ENCODE results near the gene DENND5A.
"Not testable (repeated sequence)": the region's sequence is repeated elsewhere in the genome, so short reads cannot be mapped to it uniquely, and the experiment has no call there.

Gene DENND5A

DNA sequence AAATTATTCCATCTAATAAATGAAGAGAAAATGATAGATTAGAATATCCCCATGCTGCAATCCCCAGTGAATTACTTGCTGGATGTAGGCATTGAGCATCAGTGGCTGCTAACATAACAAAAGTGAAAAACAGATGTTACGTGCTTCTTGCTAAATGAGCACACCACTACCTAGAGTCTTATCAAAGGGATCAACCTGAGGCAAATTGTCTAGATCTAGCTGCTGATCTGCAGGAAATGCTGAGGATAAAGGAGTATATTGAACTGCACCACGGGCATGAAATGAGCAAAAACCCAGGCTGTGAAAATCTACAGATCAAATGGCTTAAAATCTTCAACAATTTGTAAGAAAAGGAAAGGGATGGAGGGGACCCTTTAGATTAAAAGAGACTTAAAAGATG lies 128.4 kb downstream of the DENND5A start:
- no peak for DNase-seq

GRCh38 chr11:9133956-9134355 lies 131.2 kb downstream of the DENND5A start:
- no peak for DNase-seq

DNA sequence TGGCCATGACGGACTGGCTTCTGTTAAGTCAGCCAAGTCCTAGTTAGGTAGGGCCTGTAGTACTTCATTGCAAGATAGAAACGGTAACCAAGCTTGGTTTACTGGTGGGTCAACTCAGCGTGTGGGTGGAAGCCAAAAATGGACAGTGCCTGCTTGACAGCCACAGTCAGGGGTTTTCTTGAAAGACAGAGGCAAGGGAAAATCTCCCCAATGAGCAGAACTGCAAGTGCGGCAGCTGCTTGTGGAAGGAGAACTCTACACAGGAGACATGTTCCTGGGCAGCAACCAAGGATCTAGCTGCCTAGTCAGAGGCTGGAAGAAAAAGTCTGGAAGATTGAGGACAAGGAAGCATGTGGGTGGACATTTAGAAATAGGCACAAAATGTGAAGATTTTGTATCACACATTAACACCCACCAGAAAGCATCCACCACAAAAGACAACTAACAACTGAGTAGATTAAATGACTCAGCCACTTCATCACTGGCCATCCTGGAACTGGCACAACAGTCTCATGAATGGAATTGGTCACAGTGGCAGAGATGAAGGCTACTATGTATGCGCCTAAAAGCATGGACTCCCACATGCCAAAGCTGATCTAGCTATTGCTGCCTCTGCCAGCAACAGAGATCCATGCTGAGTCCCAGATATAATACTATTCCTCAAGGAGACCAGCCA lies 132.8 kb downstream of the DENND5A start:
- DNase-seq = no peak

- DNase-seq = no peak
These were observed 134.9 kb downstream of the DENND5A start for GRCh38 chr11:9130297-9130696.

GRCh38 chr11:9126636-9127035 lies 138.5 kb downstream of the DENND5A start:
- no peak for DNase-seq

DNA sequence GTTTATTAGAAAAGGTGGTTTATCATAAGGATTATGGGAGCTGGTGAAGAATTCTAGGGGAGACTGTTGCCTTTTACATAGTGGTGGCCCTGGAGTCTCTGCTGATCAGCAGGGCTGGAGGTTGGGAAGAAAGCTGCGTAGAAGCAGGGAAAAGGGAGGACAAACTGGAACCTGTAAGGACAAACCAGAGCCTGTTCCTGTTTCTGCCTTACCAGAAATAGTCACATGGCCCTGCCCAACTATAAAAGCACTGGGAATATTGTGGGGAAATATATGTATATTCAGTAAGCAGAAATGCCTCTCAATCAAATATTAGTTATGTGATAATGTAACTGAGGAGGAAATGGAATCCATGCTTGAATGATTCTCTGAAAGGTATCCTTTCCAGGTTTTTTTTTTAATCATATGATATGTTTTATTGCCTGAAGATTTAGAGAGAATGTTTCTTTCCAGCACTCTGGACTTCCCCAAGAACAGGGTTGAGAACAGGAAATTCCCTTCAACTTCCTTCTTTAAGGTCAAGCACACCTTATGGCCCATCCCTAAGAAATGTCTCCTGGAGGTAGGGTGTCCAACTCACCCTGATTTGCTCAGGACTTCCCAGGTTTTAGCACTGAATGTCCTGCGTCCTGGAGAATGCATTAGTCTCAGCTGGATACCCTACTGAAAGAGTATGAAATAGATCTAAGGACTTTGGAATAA lies 139.8 kb downstream of the DENND5A start:
- DNase-seq = no peak

DNA sequence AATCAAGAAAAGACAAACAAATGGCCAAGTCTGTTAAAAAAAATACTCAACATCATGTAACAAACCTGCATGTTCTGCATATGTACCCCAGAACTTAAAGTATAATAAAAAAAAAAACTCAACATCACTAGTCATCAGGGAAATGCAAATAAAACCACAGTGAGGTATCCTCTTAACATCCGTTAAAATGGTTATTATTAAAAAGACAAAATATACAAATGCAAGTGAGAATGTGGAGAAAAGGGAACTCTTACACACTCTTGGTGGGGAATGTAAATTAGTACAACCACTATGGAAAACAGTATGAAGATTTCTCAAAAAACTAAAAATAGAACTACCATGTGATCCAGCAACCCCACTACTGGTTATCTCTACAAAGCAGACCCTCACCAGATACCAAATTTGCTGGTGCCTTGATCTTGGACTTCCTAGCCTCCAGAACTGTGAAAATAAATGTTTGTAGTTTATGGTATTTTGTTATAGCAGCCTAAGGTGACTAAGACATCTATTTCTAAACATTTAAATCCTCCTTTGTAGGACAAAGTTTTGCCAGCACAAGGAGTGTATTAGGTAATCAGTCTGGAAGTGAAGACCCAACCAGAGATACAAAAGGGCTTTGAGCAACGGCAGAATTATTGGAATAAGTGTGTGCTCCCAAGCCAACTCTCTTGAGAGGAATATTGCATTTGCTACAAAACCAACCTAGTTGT lies 141.4 kb downstream of the DENND5A start:
- DNase-seq = no peak

DNA sequence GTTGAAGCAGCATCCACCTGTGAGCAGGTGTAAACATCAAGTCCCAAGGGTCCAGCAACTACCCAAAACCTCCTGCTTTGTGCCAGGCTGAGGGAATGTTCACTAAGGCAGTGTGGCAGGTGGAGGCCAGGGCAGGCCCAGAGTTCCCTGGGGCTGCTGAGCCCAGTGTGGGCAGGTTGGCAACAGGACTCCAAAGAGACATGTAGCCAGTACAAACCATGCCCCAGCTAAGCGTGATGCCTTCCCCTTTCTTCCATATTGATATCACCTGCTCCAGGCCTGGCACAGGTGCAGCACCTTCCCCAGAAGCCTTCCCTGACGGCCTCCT lies 143.7 kb downstream of the DENND5A start:
- no peak for DNase-seq

GRCh38 chr11:9120664-9121468 lies 144.3 kb downstream of the DENND5A start:
- DNase-seq = no peak

GRCh38 chr11:9118277-9118676 lies 146.9 kb downstream of the DENND5A start:
- DNase-seq = no peak

GRCh38 chr11:9112075-9112474 lies 153.1 kb downstream of the DENND5A start:
- no peak for DNase-seq

DNA sequence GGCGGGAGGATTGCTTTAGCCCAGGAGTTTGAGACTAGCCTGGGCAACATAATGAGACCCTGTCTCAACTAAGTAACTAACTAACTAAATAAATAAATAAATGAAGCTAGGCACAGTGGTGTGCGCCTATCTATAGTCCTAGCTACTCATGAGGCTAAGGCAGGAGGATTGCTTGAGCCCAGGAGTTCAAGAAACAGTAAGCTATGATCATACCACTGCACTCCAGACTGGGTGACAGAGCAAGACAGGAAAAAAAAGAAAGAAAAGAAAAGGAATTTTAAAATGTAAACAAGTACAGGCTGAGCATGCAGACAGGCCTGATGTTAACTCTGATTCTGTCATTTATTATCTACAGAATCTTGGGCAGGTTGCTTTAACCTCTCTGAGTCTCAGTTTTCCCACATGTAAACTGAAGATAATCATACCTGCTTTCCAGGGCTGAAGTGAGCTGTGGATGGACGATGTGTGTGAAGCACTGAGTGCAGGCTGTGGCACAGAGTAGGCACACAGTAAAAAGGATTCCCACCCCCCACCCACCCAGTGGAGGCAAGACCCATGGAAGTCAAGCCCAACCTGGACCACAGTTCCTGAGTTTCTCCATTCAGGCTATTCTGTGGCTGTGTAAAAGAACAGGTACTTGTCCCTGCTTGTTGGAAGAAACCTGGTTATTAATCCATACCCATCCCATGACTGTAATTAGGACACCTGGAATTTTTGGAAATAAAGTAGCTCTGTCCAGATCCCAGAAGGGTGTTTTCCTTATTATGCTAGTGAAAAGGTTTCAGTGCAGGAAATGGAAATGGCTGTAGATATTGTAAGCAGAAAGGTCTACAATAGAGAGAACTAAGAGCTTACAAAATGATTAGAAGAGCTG lies 155.1 kb downstream of the DENND5A start:
- no peak for DNase-seq

- DNase-seq = no peak
These were observed 160.6 kb downstream of the DENND5A start for GRCh38 chr11:9104580-9104979.

GRCh38 chr11:9103542-9104276 lies 161.4 kb downstream of the DENND5A start:
- no peak for DNase-seq

DNA sequence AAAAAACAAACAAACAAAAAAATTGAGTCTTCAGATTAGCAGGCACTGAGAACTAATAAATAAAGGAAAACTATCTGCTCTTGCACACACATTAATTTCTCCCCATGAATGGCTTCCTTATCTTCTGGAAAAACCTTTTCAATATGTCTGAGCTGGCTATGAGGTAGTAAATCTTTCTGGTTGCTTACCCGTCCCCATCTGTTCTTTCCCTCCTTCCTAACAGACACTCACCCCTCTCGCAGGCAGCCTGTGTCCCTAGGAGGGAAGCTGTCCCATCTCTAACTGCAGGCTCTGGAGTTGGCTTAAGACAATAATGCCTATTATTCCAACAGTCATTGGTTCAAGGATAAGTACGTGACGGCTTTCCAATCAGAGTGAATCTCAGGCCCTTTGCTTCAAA lies 165.5 kb downstream of the DENND5A start:
- no peak for DNase-seq

- not testable (repeated sequence) for DNase-seq
These were observed 166.7 kb downstream of the DENND5A start for GRCh38 chr11:9098455-9098854.

GRCh38 chr11:9097186-9097943 lies 167.8 kb downstream of the DENND5A start:
- not testable (repeated sequence) for DNase-seq

GRCh38 chr11:9096427-9096826 lies 168.7 kb downstream of the DENND5A start:
- no peak for DNase-seq

- no peak for DNase-seq
These were observed 169.7 kb downstream of the DENND5A start for GRCh38 chr11:9095421-9095820.

DNA sequence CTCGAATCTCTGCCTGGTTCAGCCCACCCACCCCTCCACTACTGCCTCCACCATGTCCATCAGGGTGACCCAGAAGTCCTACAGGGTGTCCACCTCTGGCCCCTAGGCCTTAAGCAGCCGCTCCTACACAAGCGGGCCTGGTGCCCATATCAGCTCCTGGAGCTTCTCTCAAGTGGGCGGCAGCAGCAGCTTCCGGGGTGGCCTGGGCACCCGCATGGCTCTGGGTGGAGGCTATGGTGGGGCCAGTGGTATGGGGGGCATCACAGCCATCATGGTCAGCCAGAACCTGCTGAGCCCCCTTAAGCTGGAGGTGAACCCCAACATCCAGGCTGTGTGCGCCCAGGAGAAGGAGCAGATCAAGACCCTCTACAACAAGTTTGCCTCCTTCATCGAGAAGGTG lies 170.7 kb downstream of the DENND5A start:
- DNase-seq = no peak
